CD4-positive, CD25-positive, alpha-beta regulatory T cell (primary cell): ENCODE results near the gene PDZD7. TPM values are rescaled to one million over a fixed set of nuclear protein-coding genes. Genes with fewer than 3 reads are reported as not detected.
A peak's percentile ranks its signal among the peaks of the same experiment; 100 is the strongest.

Experiments used
- ATAC-seq, 2 donors: fragments of 150-1000 bp; cut with Tn5 transposase; one replicate each; pipeline ENCODE4 v1.10.0; 2021; ENCODE audit warnings: low read depth in 2 of 2, moderate number of reproducible peaks in 2 of 2, moderate library complexity in 1 of 2
- DNase-seq, 3 donors: peaks; one replicate each; pipeline versions ENCODE4 v3.0.0 to v3.0.0-alpha.2; 2012 to 2022; ENCODE audit warnings: mixed read lengths in 1 of 3
- H3K27ac ChIP-seq: one replicate; pipeline ENCODE4 v1.7.0; 2013; ENCODE audit warnings: mild to moderate bottlenecking, low read length; ENCODE audit not compliant: insufficient read depth, poor library complexity, severe bottlenecking
- H3K27me3 ChIP-seq: one replicate; pipeline ENCODE4 v1.7.0; 2013; ENCODE audit warnings: low read length; ENCODE audit not compliant: control insufficient read depth, insufficient read depth
- H3K36me3 ChIP-seq: one replicate; pipeline ENCODE4 v1.7.0; 2013; ENCODE audit warnings: mild to moderate bottlenecking, low read length, moderate library complexity; ENCODE audit not compliant: control insufficient read depth, insufficient read depth
- H3K4me1 ChIP-seq: 2 replicates; pipeline ENCODE4 v1.7.0; 2013; ENCODE audit warnings: mild to moderate bottlenecking, low read length; ENCODE audit not compliant: insufficient read depth, control insufficient read depth, poor library complexity, severe bottlenecking
- H3K4me3 ChIP-seq: one replicate; pipeline ENCODE4 v1.7.0; 2013; ENCODE audit warnings: low read depth, mild to moderate bottlenecking, low read length, moderate library complexity
- H3K9me3 ChIP-seq, 2 experiments: 1 replicate in 1 of 2; 2 replicates in 1 of 2; pipeline ENCODE4 v1.7.0; 2013; ENCODE audit warnings: low read length in 2 of 2, mild to moderate bottlenecking in 1 of 2, moderate library complexity in 1 of 2; ENCODE audit not compliant: control insufficient read depth in 2 of 2
- H3K27ac Mint-ChIP-seq, 3 donors: one replicate each; pipeline ENCODE4 v1.8.0; 2020 to 2022; ENCODE audit warnings: mild to moderate bottlenecking in 3 of 3, mixed read lengths in 3 of 3, moderate library complexity in 2 of 3
- H3K27me3 Mint-ChIP-seq: one replicate; pipeline ENCODE4 v1.8.0; 2022; ENCODE audit warnings: mild to moderate bottlenecking, mixed read lengths
- H3K36me3 Mint-ChIP-seq: one replicate; pipeline ENCODE4 v1.8.0; 2020; ENCODE audit warnings: mixed read lengths
- H3K4me1 Mint-ChIP-seq, 4 donors: one replicate each; pipeline ENCODE4 v1.8.0; 2020 to 2022; ENCODE audit warnings: mixed read lengths in 4 of 4, mild to moderate bottlenecking in 1 of 4
- H3K4me3 Mint-ChIP-seq, 4 donors: one replicate each; pipeline ENCODE4 v1.8.0; 2020 to 2022; ENCODE audit warnings: mild to moderate bottlenecking in 4 of 4, mixed read lengths in 4 of 4, moderate library complexity in 3 of 4
- H3K9me3 Mint-ChIP-seq, 7 donors: one replicate each; pipeline ENCODE4 v1.8.0; 2020 to 2022; ENCODE audit warnings: mixed read lengths in 7 of 7, mild to moderate bottlenecking in 3 of 7, moderate library complexity in 2 of 7
- polyA plus RNA-seq, 4 donors: library from polyadenylated mRNA; unstranded; fragments of 300-500 nt; fragmentation: Illumina TruSeq; gene quantifications; one replicate each; pipeline ENCODE4 v1.2.3, GENCODE V29; 2021
- total RNA-seq: library from RNA; stranded (reverse); gene quantifications from one replicate; pipeline ENCODE4 v1.2.3, GENCODE V29; 2022

PDZD7 gene
- total and polyA plus RNA-seq, 5 donors from 2014 or later = 0.59 to 3.5 (median 0.78) TPM

GRCh38 chr10:101071267-101071884, 40.4 kb upstream of the PDZD7 start:
- peak overlapping the region in 1 of 3 donors; percentile 70 for H3K27ac Mint-ChIP-seq
- H3K9me3 Mint-ChIP-seq = peaks cover 0 to 1% (median 0%) of the 10 kb centered on the region in 7 donors
- H3K4me3 ChIP-seq = no peak overlapping the region
- no peaks in the 10 kb centered on the region for H3K9me3 ChIP-seq
- H3K4me1 ChIP-seq = peaks cover 15% of the 10 kb centered on the region
- peak in 1 of 2 donors; percentile 20 for ATAC-seq
- peaks cover 5% of the 10 kb centered on the region for H3K36me3 Mint-ChIP-seq
- no peak overlapping the region for H3K27ac ChIP-seq
- no peak for DNase-seq
- no peaks in the 10 kb centered on the region for H3K36me3 ChIP-seq
- H3K4me3 Mint-ChIP-seq = no peak overlapping the region
- peaks cover 0 to 12% (median 5%) of the 10 kb centered on the region in 4 donors for H3K4me1 Mint-ChIP-seq
- peaks cover 60% of the 10 kb centered on the region for H3K27me3 Mint-ChIP-seq
- peaks cover 17% of the 10 kb centered on the region for H3K27me3 ChIP-seq

DNA sequence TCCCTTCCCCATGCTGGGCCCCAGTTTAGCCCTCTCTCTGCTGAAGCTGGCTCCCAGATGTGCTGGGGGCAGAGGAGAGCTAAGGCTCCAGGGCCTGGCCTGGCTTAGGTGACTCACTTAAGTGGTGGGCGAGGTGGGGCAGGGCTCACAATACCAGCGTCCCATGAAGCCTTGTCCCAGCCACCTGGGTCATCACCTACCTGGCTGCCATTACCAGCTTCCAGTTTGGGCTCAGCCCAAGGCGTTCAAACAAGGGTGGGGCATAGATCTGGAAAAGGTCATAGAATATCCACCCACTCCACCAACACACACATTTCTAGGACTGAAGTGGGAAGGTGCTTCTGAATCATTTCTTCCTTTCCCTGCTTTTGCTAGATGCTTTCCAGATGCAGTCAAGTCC, 39.2 kb upstream of the PDZD7 start:
- H3K9me3 Mint-ChIP-seq = no peaks in the 10 kb centered on the region
- no peak overlapping the region for H3K4me3 ChIP-seq
- H3K4me1 Mint-ChIP-seq = peaks cover 1 to 22% (median 9%) of the 10 kb centered on the region in 4 donors
- peaks cover 20% of the 10 kb centered on the region for H3K4me1 ChIP-seq
- no peaks in the 10 kb centered on the region for H3K36me3 ChIP-seq
- peaks cover 20% of the 10 kb centered on the region for H3K27me3 ChIP-seq
- DNase-seq (no peak), ATAC-seq (no peak)
- no peak overlapping the region for H3K4me3 Mint-ChIP-seq
- H3K27ac Mint-ChIP-seq = no peak overlapping the region
- H3K27ac ChIP-seq = no peak overlapping the region
- H3K36me3 Mint-ChIP-seq = peaks cover 5% of the 10 kb centered on the region
- no peaks in the 10 kb centered on the region for H3K9me3 ChIP-seq
- peaks cover 61% of the 10 kb centered on the region for H3K27me3 Mint-ChIP-seq

GRCh38 chr10:101069441-101069840, 38.5 kb upstream of the PDZD7 start:
- Histone ChIP-seq H3K27me3 (peaks cover 26% of the 10 kb centered on the region), H3K9me3 (no peaks in the 10 kb centered on the region), H3K4me1 (peaks cover 20% of the 10 kb centered on the region), H3K27ac (no peak overlapping the region), H3K4me3 (no peak overlapping the region), H3K36me3 (no peaks in the 10 kb centered on the region)
- Mint-ChIP-seq H3K27ac (no peak overlapping the region), H3K4me3 (no peak overlapping the region), H3K9me3 (no peaks in the 10 kb centered on the region), H3K27me3 (peaks cover 64% of the 10 kb centered on the region), H3K4me1 (peaks cover 1 to 22% (median 9%) of the 10 kb centered on the region in 4 donors), H3K36me3 (peaks cover 5% of the 10 kb centered on the region)
- DNase-seq (no peak), ATAC-seq (no peak)

DNA sequence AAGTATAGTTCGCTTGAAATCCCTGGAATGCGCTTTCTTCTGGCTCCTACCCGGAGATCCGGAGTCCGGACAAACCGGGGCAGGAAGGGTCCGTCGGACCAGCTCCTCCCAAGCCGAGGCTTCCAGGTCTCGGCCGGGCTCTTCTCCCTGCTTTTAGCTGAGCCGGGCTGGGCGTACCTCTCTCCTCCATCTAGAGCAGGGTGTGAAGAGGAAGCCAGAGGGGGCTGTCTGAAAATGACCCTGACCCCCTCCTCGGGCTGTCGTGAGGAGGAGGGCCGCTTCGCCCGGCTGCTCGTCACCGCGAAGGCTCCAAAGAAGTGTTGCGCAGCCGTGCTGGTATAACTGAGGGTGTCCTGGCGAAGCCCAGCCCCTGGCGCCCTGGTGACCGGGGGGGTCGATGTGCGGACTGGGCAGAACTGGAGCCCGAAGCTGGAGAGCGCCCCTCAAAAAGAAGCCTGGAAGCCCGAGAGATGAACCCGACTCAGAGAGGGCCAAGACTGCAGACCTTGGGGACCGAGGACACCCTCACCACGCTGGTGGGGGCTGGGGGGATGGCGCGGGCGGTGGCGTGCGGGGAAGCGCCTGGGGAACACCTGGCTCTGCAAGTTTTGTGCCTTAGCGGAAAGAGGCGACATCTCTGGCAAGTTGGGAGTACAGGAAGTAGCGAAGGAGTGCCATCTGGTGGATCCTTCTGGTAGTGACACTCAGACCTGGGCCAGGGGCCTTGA, 36.6 kb upstream of the PDZD7 start:
- H3K4me1 ChIP-seq = peaks cover 29% of the 10 kb centered on the region
- peak overlapping the region; percentile 55 for H3K4me3 ChIP-seq
- peak; percentile 59 to 69 for ATAC-seq
- no peaks in the 10 kb centered on the region for H3K36me3 ChIP-seq
- peaks cover 3% of the 10 kb centered on the region for H3K36me3 Mint-ChIP-seq
- peak overlapping the region in 2 of 3 donors; percentile 12 to 59 for H3K27ac Mint-ChIP-seq
- DNase-seq = peak; percentile 69 to 83 (median 75)
- peaks cover 1 to 33% (median 9%) of the 10 kb centered on the region in 4 donors for H3K4me1 Mint-ChIP-seq
- peaks cover 25% of the 10 kb centered on the region for H3K27me3 ChIP-seq
- H3K27ac ChIP-seq = no peak overlapping the region
- peaks cover 53% of the 10 kb centered on the region for H3K27me3 Mint-ChIP-seq
- no peaks in the 10 kb centered on the region for H3K9me3 ChIP-seq
- H3K9me3 Mint-ChIP-seq = no peaks in the 10 kb centered on the region
- peak overlapping the region; percentile 91 to 100 (median 94) for H3K4me3 Mint-ChIP-seq

DNA sequence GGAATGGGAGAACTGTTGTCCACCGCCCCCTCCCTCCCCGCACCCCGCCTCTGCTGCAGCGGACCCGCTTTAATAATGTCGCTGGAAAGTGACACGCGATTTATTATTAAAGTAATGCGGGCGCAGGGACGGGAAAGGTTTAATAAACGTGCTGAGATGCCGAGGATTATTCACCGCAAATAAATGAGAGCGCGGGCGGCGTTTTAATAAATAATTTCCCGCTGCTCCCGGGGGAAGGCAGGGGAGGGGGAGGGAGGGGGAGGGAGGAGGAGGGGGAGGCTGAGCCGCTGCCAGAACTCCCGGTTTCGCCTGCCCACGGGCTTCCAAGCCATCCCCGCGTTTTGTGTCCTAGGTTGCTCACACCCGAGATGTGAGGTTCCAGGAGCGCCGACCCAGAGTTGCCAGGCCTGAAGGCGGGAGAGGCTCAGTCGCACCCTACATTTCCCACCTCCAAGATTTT, 36.0 kb upstream of the PDZD7 start:
- H3K9me3 ChIP-seq = no peaks in the 10 kb centered on the region
- peaks cover 49% of the 10 kb centered on the region for H3K27me3 Mint-ChIP-seq
- peaks cover 1 to 38% (median 9%) of the 10 kb centered on the region in 4 donors for H3K4me1 Mint-ChIP-seq
- H3K4me3 ChIP-seq = peak overlapping the region; percentile 55
- H3K27ac Mint-ChIP-seq = peak overlapping the region in 1 of 3 donors; percentile 12
- H3K4me1 ChIP-seq = peaks cover 35% of the 10 kb centered on the region
- peaks cover 3% of the 10 kb centered on the region for H3K36me3 Mint-ChIP-seq
- peaks cover 25% of the 10 kb centered on the region for H3K27me3 ChIP-seq
- H3K36me3 ChIP-seq = no peaks in the 10 kb centered on the region
- DNase-seq (no peak), ATAC-seq (no peak)
- H3K4me3 Mint-ChIP-seq = peak overlapping the region; percentile 91 to 100 (median 94)
- no peaks in the 10 kb centered on the region for H3K9me3 Mint-ChIP-seq
- H3K27ac ChIP-seq = no peak overlapping the region

DNA sequence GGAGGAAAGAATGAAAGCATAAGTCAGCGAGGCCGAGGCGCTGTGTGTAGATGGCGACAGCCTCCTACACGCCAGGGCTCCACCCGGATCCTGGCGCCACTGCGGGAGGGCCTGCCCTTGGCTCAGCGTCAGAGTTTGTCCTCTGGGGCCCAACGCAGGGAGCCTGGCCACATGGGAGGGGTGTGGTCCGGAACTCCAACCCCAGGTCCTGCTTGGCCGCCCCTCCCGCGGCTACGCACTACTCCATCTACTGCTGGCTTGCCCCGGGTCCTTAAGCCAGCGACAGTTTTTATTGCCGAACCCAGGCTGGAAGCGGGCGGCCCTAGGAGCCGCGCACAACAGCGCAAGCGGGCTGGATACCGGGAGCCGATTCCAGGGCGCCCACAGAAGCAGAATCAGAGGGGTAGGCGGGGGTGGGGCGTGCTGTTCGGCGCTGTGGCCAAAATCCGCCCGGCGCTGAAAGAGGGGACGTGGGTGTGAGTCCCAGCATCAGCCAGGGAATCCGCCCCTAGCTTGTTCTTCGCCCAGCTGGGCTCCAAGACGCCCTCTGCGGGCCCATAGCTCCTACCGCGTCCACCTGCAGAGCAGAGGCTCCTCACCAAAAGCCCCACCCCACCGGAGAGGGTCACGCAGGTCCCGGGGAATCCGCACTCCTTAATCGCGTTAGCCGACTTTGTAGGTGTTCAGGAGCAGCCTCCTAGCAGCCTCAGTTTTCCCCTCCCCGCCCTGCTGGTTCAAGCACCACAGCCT, 35.4 kb upstream of the PDZD7 start:
- Mint-ChIP-seq H3K4me3 (peak overlapping the region; percentile 62 to 82 (median 72)), H3K9me3 (no peaks in the 10 kb centered on the region), H3K27me3 (peaks cover 43% of the 10 kb centered on the region), H3K36me3 (peaks cover 3% of the 10 kb centered on the region), H3K4me1 (peaks cover 1 to 43% (median 11%) of the 10 kb centered on the region in 4 donors), H3K27ac (no peak overlapping the region)
- DNase-seq (peak; percentile 35 to 63 (median 36)), ATAC-seq (peak; percentile 34 to 62)
- Histone ChIP-seq H3K9me3 (no peaks in the 10 kb centered on the region), H3K27me3 (peaks cover 25% of the 10 kb centered on the region), H3K27ac (no peak overlapping the region), H3K36me3 (no peaks in the 10 kb centered on the region), H3K4me3 (no peak overlapping the region), H3K4me1 (peaks cover 41% of the 10 kb centered on the region)

DNA sequence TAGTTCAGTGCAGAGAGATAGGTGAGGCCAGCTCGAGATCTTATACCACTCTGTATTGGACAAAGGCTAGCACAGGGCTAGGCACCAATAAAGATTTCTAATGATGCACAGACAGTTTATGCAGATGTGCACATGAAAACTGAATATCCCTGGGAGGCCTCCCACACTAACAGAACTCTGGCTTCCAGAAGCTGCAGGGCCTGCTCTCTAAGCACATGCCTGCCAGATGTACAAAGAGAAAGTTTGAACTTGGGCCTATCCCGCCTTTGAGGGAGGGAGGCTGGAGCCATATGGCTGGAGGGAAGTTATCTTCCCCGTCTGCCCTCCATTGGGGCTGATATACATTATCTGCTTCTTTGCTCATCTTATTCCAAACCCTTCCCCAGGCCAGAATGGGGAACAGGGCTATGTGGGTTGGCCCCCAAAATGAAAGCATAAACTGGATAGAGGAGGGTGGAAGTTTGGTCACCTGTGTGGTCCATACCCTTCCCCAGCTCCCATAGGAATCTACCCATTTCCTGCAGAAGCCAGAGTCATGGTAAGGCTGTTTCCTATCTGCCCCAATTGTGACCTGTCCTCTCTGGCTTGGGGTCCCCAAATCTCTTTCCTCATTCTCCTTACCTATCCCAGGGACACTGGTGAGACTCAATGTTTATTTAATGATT, 34.7 kb upstream of the PDZD7 start:
- DNase-seq = no peak
- H3K27ac ChIP-seq = no peak overlapping the region
- H3K36me3 ChIP-seq = no peaks in the 10 kb centered on the region
- H3K9me3 ChIP-seq = no peaks in the 10 kb centered on the region
- H3K27ac Mint-ChIP-seq = no peak overlapping the region
- peak overlapping the region; percentile 62 to 82 (median 72) for H3K4me3 Mint-ChIP-seq
- peaks cover 46% of the 10 kb centered on the region for H3K27me3 Mint-ChIP-seq
- H3K9me3 Mint-ChIP-seq = no peaks in the 10 kb centered on the region
- ATAC-seq = no peak
- peaks cover 45% of the 10 kb centered on the region for H3K4me1 ChIP-seq
- H3K36me3 Mint-ChIP-seq = peaks cover 3% of the 10 kb centered on the region
- no peak overlapping the region for H3K4me3 ChIP-seq
- peaks cover 1 to 45% (median 14%) of the 10 kb centered on the region in 4 donors for H3K4me1 Mint-ChIP-seq
- H3K27me3 ChIP-seq = peaks cover 25% of the 10 kb centered on the region
